Uterus (tissue), 4 donors: Measurements from ENCODE around the gene CCDC188. TPM values are rescaled to one million over a fixed set of nuclear protein-coding genes. Genes with fewer than 3 reads are reported as not detected.
A peak's percentile ranks its signal among the peaks of the same experiment; 100 is the strongest.

Experiments
- DNase-seq, 2 donors: peaks; one replicate each; pipeline ENCODE4 v3.0.0-alpha.2; 2019 to 2020
- H3K27ac ChIP-seq, 2 donors: fragments of 200-600 bp; sonication (generic); 1 replicate in 1 of 2; 2 replicates in 1 of 2; pipeline ENCODE4 v1.5.1; 2016 to 2018
- H3K27me3 ChIP-seq, 2 donors: fragments of 200-600 bp; sonication (generic); one replicate each; pipeline ENCODE4 v1.5.1; 2018 to 2019; ENCODE audit warnings: control low read depth in 1 of 2
- H3K36me3 ChIP-seq, 2 donors: fragments of 200-600 bp; sonication (generic); one replicate each; pipeline ENCODE4 v1.5.1; 2019; ENCODE audit warnings: control low read depth in 1 of 2
- H3K4me1 ChIP-seq, 2 donors: fragments of 200-600 bp; sonication (generic); one replicate each; pipeline ENCODE4 v1.5.1; 2018 to 2019; ENCODE audit warnings: control low read depth in 1 of 2
- H3K4me3 ChIP-seq, 2 donors: fragments of 200-600 bp; sonication (generic); 1 replicate in 1 of 2; 2 replicates in 1 of 2; pipeline ENCODE4 v1.5.1; 2018 to 2019; ENCODE audit warnings: mild to moderate bottlenecking in 1 of 2
- H3K9me3 ChIP-seq, 2 donors: fragments of 200-600 bp; sonication (generic); one replicate each; pipeline ENCODE4 v1.5.1; 2019; ENCODE audit warnings: control low read depth in 1 of 2
- CTCF ChIP-seq, 4 experiments: fragments of 200-600 bp in 2 of 4; fragments of 450-650 bp in 2 of 4; sonication (generic) in 2 of 4; IDR thresholded peaks; one replicate each; pipeline ENCODE4 v1.5.1; 2016 to 2019; ENCODE audit warnings: antibody characterized with exemption in 4 of 4, mild to moderate bottlenecking in 2 of 4, moderate library complexity in 1 of 4
- POLR2A ChIP-seq, 2 donors: fragments of 450-650 bp; IDR thresholded peaks; one replicate each; pipeline ENCODE4 v1.6.1; 2016; ENCODE audit warnings: antibody characterized with exemption in 2 of 2, mild to moderate bottlenecking in 1 of 2, moderate library complexity in 1 of 2
- intact Hi-C: fragments of 100-400 bp; cut with DNase I; formaldehyde crosslinking; loops from one replicate; pipeline ENCODE4 v1.15.1; 2023; ENCODE audit warnings: low total_unique reads
- total RNA-seq, 4 donors: library from RNA; depleted of rRNA in 3 of 4; stranded (reverse); fragments of >200 nt in 3 of 4; gene quantifications; one replicate each; pipeline versions ENCODE4 v1.1.0 to v1.2.4, GENCODE V29; 2014 to 2023
- donor health status: DM: yes; HTN: yes; CAD: no.

CCDC188 gene
- total RNA-seq, 4 donors from 2014 or later, result 2.7 to 4.3 TPM; not detected in 2

- intact Hi-C loops, result no loop called here
- peak overlapping the region; percentile 92 to 97 for H3K27ac ChIP-seq
- H3K9me3 ChIP-seq, result no peaks in the 10 kb centered on the region
- peak overlapping the region; percentile 94 to 95 for H3K4me3 ChIP-seq
- DNase-seq, result peak; percentile 83 to 84
- H3K36me3 ChIP-seq, result no peaks in the 10 kb centered on the region
- TF ChIP-seq POLR2A (IDR thresholded peaks at IDR 0.05), result peak in 1 of 2 donors; percentile 13
- TF ChIP-seq CTCF (IDR thresholded peaks at IDR 0.05), result no peak
- no peaks in the 10 kb centered on the region for H3K27me3 ChIP-seq
- peaks cover 0 to 20% of the 10 kb centered on the region in 2 donors for H3K4me1 ChIP-seq
Measured at GRCh38 chr22:20130731-20131596, 19.9 kb downstream of the CCDC188 start.

GRCh38 chr22:20130319-20130718 lies 20.5 kb downstream of the CCDC188 start:
- TF ChIP-seq CTCF (IDR thresholded peaks at IDR 0.05), result no peak
- no peak for TF ChIP-seq POLR2A (IDR thresholded peaks at IDR 0.05)

GRCh38 chr22:20129747-20130014 lies 21.2 kb downstream of the CCDC188 start:
- no peak for DNase-seq
- Histone ChIP-seq H3K4me3 (no peak overlapping the region), H3K27ac (no peak overlapping the region), H3K9me3 (no peaks in the 10 kb centered on the region), H3K4me1 (peaks cover 0 to 19% of the 10 kb centered on the region in 2 donors), H3K27me3 (no peaks in the 10 kb centered on the region), H3K36me3 (no peaks in the 10 kb centered on the region)
- intact Hi-C loops, result no loop called here
- TF ChIP-seq CTCF (IDR thresholded peaks at IDR 0.05), result no peak
- TF ChIP-seq POLR2A (IDR thresholded peaks at IDR 0.05), result no peak

More at GRCh38 chr22:20130319-20130718, 20.5 kb downstream of the CCDC188 start:
- intact Hi-C loops, result no loop called here
- Histone ChIP-seq H3K4me1 (peaks cover 0 to 19% of the 10 kb centered on the region in 2 donors), H3K9me3 (no peaks in the 10 kb centered on the region), H3K4me3 (peak overlapping the region in 1 of 2 donors; percentile 95), H3K27ac (peak overlapping the region; percentile 92 to 97), H3K36me3 (no peaks in the 10 kb centered on the region), H3K27me3 (no peaks in the 10 kb centered on the region)
- DNase-seq, result no peak

- Histone ChIP-seq H3K27me3 (no peaks in the 10 kb centered on the region), H3K27ac (no peak overlapping the region), H3K4me3 (no peak overlapping the region), H3K36me3 (no peaks in the 10 kb centered on the region), H3K9me3 (no peaks in the 10 kb centered on the region), H3K4me1 (peaks cover 0 to 15% of the 10 kb centered on the region in 2 donors)
- DNase-seq, result no peak
- TF ChIP-seq POLR2A (IDR thresholded peaks at IDR 0.05) (no peak), CTCF (IDR thresholded peaks at IDR 0.05) (no peak)
- intact Hi-C loops, result no loop called here
Measured at GRCh38 chr22:20128902-20129746, 21.7 kb downstream of the CCDC188 start.

- Histone ChIP-seq H3K27ac (no peak overlapping the region), H3K36me3 (no peaks in the 10 kb centered on the region), H3K9me3 (no peaks in the 10 kb centered on the region), H3K27me3 (no peaks in the 10 kb centered on the region), H3K4me3 (no peak overlapping the region), H3K4me1 (peaks cover 0 to 10% of the 10 kb centered on the region in 2 donors)
- intact Hi-C loops, result no loop called here
- no peak for DNase-seq
- TF ChIP-seq CTCF (IDR thresholded peaks at IDR 0.05) (no peak), POLR2A (IDR thresholded peaks at IDR 0.05) (no peak)
Measured at GRCh38 chr22:20128619-20128901, 22.3 kb downstream of the CCDC188 start.
